ENCODE data around the gene NT5DC4.

Gene NT5DC4

DNA sequence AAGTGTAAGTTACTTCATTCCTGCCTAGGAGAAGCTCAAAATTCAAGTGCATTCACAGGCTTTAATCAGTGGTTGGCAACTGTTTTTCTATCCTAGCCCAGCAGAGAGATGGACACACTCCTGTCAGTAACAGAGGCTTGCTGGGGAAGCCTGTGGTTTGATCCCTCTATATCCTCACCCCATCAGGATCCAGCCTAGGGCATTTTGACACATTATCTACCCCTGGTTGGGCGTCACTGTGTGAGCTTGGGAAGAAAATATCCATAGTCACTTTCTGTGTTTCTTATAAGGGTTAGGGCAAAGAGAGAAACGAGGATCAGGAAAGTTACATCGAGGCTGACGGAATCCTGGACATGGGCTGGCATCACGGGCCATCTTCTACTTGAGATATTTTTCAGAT lies 10.0 kb downstream of the NT5DC4 start:
- Histone ChIP-seq H3K27ac (ENCODE audit: insufficient read depth in 1 of 2, low read depth in 1 of 2, low read length in 2 of 2, poor library complexity in 1 of 2, severe bottlenecking in 2 of 2) (no peak overlapping the region), H3K4me1 (ENCODE audit: control extremely low read depth in 1 of 4, control insufficient read depth in 4 of 4, insufficient read depth in 4 of 4, low read length in 3 of 4) (peaks cover 0 to 32% (median 19%) of the 10 kb centered on the region in 4 experiments), H3K36me3 (ENCODE audit: control insufficient read depth in 4 of 4, insufficient read depth in 4 of 4, low read length in 3 of 4) (no peaks in the 10 kb centered on the region), H3K4me3 (ENCODE audit: control insufficient read depth in 1 of 7, extremely low read depth in 1 of 7, insufficient read depth in 4 of 7, low read depth in 2 of 7, low read length in 6 of 7) (no peak overlapping the region), H3K9me3 (ENCODE audit: control extremely low read depth in 1 of 5, control insufficient read depth in 4 of 5, insufficient read depth in 2 of 5, low read depth in 1 of 5, low read length in 4 of 5) (no peaks in the 10 kb centered on the region), H3K27me3 (replicated peaks in 2 of 5; ENCODE audit: control insufficient read depth in 4 of 5, insufficient read depth in 5 of 5, low read length in 4 of 5) (no peaks in the 10 kb centered on the region)
- no peak for DNase-seq
- ChIA-PET POLR2A (no interaction called here), CTCF (interaction anchor here (0.9 to 11.5 kb wide), 10 partner anchors 11 to 211 kb away, joined by 3 to 275 read pairs (median 83); partner anchors contain the start of gene SLC20A1)
- WGBS (ENCODE audit: insufficient coverage), result 95% methylated on average over 3 of the region's 5 CpGs

DNA sequence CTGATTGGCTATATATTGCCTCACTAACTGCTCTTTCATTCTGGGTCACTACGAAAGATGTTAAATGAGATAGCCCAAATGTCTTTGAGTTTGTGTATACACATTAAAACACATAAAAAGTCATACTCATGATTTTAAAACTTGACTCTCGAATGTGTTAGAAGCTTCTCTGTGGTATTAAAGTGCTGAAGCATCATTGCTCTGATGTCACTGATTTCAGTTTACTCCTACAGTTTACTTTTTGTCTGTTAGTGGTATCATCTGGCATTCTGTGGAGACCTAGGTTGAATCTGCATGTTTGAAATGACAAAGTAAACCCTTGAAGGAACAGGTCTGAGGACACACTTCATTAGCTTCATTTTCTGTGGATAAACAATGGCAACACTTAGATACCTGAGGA lies 10.7 kb downstream of the NT5DC4 start:
- no peaks in the 10 kb centered on the region for H3K36me3 ChIP-seq (ENCODE audit: control insufficient read depth in 4 of 4, insufficient read depth in 4 of 4, low read length in 3 of 4)
- H3K27me3 ChIP-seq (replicated peaks in 2 of 5; ENCODE audit: control insufficient read depth in 4 of 5, insufficient read depth in 5 of 5, low read length in 4 of 5), result no peaks in the 10 kb centered on the region
- no peak for DNase-seq
- ChIA-PET POLR2A (interaction anchor here (0.8 kb wide), 1 partner anchor 105 kb away, joined by 3 read pairs; no protein-coding TSS in a partner anchor), CTCF (interaction anchor here (0.9 to 11.5 kb wide), 5 partner anchors 11 to 210 kb away, joined by 3 to 275 read pairs (median 38); no protein-coding TSS in a partner anchor)
- H3K4me1 ChIP-seq (ENCODE audit: control extremely low read depth in 1 of 4, control insufficient read depth in 4 of 4, insufficient read depth in 4 of 4, low read length in 3 of 4), result peaks cover 0 to 27% (median 16%) of the 10 kb centered on the region in 4 experiments
- no CpG with 5 or more reads among the region's 2 CpGs for WGBS (ENCODE audit: insufficient coverage)
- H3K27ac ChIP-seq (ENCODE audit: insufficient read depth in 1 of 2, low read depth in 1 of 2, low read length in 2 of 2, poor library complexity in 1 of 2, severe bottlenecking in 2 of 2), result no peak overlapping the region
- H3K4me3 ChIP-seq (ENCODE audit: control insufficient read depth in 1 of 7, extremely low read depth in 1 of 7, insufficient read depth in 4 of 7, low read depth in 2 of 7, low read length in 6 of 7), result no peak overlapping the region
- H3K9me3 ChIP-seq (ENCODE audit: control extremely low read depth in 1 of 5, control insufficient read depth in 4 of 5, insufficient read depth in 2 of 5, low read depth in 1 of 5, low read length in 4 of 5), result no peaks in the 10 kb centered on the region

DNA sequence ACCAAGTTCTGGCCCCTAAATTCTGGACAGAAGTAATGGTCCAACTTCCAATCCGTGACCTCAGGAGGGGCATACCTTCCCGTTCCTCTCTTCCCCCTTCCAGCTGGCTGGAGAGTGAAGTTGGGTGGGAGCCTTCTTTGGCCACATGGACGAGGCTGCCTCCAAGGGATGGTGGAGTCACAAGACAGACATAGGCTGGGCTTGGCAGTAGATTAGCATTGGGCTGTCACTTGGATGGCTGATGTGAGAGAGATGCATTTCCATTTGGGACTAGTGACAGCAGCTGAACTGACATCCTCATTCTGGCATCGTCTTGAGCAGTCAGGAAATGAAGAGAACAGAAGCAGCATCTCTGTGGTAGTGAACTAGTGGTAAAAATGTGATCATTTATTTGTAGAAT lies 12.6 kb downstream of the NT5DC4 start:
- H3K36me3 ChIP-seq (ENCODE audit: control insufficient read depth in 4 of 4, insufficient read depth in 4 of 4, low read length in 3 of 4), result peaks cover 0 to 8% (median 3%) of the 10 kb centered on the region in 4 experiments
- no peaks in the 10 kb centered on the region for H3K9me3 ChIP-seq (ENCODE audit: control extremely low read depth in 1 of 5, control insufficient read depth in 4 of 5, insufficient read depth in 2 of 5, low read depth in 1 of 5, low read length in 4 of 5)
- peaks cover 0 to 15% (median 9%) of the 10 kb centered on the region in 4 experiments for H3K4me1 ChIP-seq (ENCODE audit: control extremely low read depth in 1 of 4, control insufficient read depth in 4 of 4, insufficient read depth in 4 of 4, low read length in 3 of 4)
- no peaks in the 10 kb centered on the region for H3K27me3 ChIP-seq (replicated peaks in 2 of 5; ENCODE audit: control insufficient read depth in 4 of 5, insufficient read depth in 5 of 5, low read length in 4 of 5)
- DNase-seq, result no peak
- H3K27ac ChIP-seq (ENCODE audit: insufficient read depth in 1 of 2, low read depth in 1 of 2, low read length in 2 of 2, poor library complexity in 1 of 2, severe bottlenecking in 2 of 2), result no peak overlapping the region
- CTCF ChIA-PET, result interaction anchor here (0.7 to 1.4 kb wide), 4 partner anchors 15 to 108 kb away, joined by 3 read pairs; no protein-coding TSS in a partner anchor
- H3K4me3 ChIP-seq (ENCODE audit: control insufficient read depth in 1 of 7, extremely low read depth in 1 of 7, insufficient read depth in 4 of 7, low read depth in 2 of 7, low read length in 6 of 7), result no peak overlapping the region
- POLR2A ChIA-PET, result interaction anchor here (0.5 kb wide), 1 partner anchor 106 kb away, joined by 3 read pairs; no protein-coding TSS in a partner anchor
- 50% methylated on average over 2 of the region's 4 CpGs for WGBS (ENCODE audit: insufficient coverage)

DNA sequence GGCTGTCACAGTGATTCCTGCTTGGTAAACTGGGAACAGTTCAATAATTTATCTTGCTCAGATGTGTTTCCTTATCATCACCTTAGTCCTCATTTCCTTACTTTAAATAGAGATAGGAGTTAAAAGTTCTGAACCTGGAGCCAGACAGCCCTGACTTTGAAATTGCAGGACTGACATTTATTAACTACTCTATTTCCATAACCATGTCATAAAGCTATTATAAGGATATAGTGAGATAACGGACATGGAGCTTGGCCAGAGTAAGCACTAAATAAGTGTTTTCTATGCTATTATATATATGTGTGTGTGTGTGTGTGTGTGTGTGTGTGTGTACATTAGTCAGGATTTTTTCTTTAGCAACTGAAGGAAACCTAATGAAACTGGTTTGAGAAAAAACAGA lies 13.1 kb downstream of the NT5DC4 start:
- Histone ChIP-seq H3K36me3 (ENCODE audit: control insufficient read depth in 4 of 4, insufficient read depth in 4 of 4, low read length in 3 of 4) (peaks cover 0 to 12% (median 5%) of the 10 kb centered on the region in 4 experiments), H3K27me3 (replicated peaks in 2 of 5; ENCODE audit: control insufficient read depth in 4 of 5, insufficient read depth in 5 of 5, low read length in 4 of 5) (no peaks in the 10 kb centered on the region), H3K4me3 (ENCODE audit: control insufficient read depth in 1 of 7, extremely low read depth in 1 of 7, insufficient read depth in 4 of 7, low read depth in 2 of 7, low read length in 6 of 7) (no peak overlapping the region), H3K27ac (ENCODE audit: insufficient read depth in 1 of 2, low read depth in 1 of 2, low read length in 2 of 2, poor library complexity in 1 of 2, severe bottlenecking in 2 of 2) (no peak overlapping the region), H3K9me3 (ENCODE audit: control extremely low read depth in 1 of 5, control insufficient read depth in 4 of 5, insufficient read depth in 2 of 5, low read depth in 1 of 5, low read length in 4 of 5) (no peaks in the 10 kb centered on the region), H3K4me1 (ENCODE audit: control extremely low read depth in 1 of 4, control insufficient read depth in 4 of 4, insufficient read depth in 4 of 4, low read length in 3 of 4) (peaks cover 0 to 11% (median 5%) of the 10 kb centered on the region in 4 experiments)
- WGBS (ENCODE audit: insufficient coverage), result no CpG with 5 or more reads among the region's 1 CpG
- ChIA-PET CTCF (interaction anchor here (0.9 to 2.0 kb wide), 5 partner anchors 8 to 208 kb away, joined by 3 to 5 read pairs (median 3); no protein-coding TSS in a partner anchor), POLR2A (interaction anchor here (0.5 kb wide), 1 partner anchor 105 kb away, joined by 3 read pairs; no protein-coding TSS in a partner anchor)
- DNase-seq, result no peak

DNA sequence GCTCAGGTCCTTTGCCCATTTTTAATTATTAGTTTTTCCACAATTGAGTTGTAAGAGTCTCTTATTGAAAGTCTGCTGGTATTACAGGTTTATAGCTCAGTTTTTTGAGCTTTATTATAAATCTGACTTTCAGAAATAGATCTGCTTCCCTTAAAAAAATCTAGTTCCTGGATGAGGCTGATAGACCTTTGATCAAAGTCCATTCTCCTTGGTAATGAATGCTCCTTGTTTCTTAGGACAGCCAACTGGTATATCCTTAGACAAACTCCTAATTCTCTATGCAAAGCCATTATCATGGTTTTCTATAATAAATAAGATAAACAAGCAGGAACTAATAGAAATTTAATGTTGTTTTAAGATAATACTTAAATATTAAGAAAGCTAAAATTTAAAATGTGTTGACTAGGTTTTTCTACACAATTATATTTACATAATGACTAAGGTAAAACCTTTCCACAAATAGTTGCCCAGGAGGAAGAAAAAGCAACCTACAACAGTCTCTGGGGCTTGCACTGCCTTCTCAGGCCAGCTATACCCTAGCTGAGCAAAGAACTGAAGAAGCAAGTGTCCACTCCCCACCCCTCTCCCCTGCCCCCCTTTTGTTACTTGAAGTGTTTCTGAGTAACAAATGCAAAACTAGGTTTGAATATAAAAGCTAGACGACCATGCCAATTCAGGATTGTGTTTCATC lies 16.9 kb downstream of the NT5DC4 start:
- H3K4me1 ChIP-seq (ENCODE audit: control extremely low read depth in 1 of 4, control insufficient read depth in 4 of 4, insufficient read depth in 4 of 4, low read length in 3 of 4), result peaks cover 0 to 4% (median 0%) of the 10 kb centered on the region in 4 experiments
- ChIA-PET POLR2A (no interaction called here), CTCF (interaction anchor here (1.0 to 5.2 kb wide), 6 partner anchors 11 to 205 kb away, joined by 3 to 39 read pairs (median 6); no protein-coding TSS in a partner anchor)
- H3K36me3 ChIP-seq (ENCODE audit: control insufficient read depth in 4 of 4, insufficient read depth in 4 of 4, low read length in 3 of 4), result peaks cover 17 to 46% (median 29%) of the 10 kb centered on the region in 4 experiments
- WGBS (ENCODE audit: insufficient coverage), result 100% methylated on average over 1 of the region's 1 CpG
- no peak for DNase-seq
- no peaks in the 10 kb centered on the region for H3K9me3 ChIP-seq (ENCODE audit: control extremely low read depth in 1 of 5, control insufficient read depth in 4 of 5, insufficient read depth in 2 of 5, low read depth in 1 of 5, low read length in 4 of 5)
- no peaks in the 10 kb centered on the region for H3K27me3 ChIP-seq (replicated peaks in 2 of 5; ENCODE audit: control insufficient read depth in 4 of 5, insufficient read depth in 5 of 5, low read length in 4 of 5)
- no peak overlapping the region for H3K4me3 ChIP-seq (ENCODE audit: control insufficient read depth in 1 of 7, extremely low read depth in 1 of 7, insufficient read depth in 4 of 7, low read depth in 2 of 7, low read length in 6 of 7)
- no peak overlapping the region for H3K27ac ChIP-seq (ENCODE audit: insufficient read depth in 1 of 2, low read depth in 1 of 2, low read length in 2 of 2, poor library complexity in 1 of 2, severe bottlenecking in 2 of 2)

DNA sequence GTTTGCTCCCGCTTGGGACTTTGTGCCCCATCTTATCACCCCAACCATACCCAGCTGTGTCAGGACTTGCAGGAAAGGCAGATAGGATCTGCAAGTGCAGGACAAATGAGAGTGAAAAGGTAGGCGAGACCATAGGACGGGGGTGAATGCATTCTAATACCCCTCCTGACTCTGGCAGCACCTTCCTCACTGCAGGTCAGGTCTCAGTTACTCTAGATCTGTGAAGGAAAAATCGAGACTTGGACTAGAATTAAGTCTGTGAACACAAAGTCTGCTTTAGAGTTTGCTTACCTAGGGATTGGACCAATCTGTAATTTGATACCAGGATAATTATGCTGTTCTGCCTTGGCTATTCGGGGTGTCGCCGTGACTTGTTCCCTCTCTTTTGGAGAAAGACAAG lies 19.7 kb downstream of the NT5DC4 start:
- CTCF ChIA-PET, result interaction anchor here (1.4 to 7.2 kb wide), 5 partner anchors 8 to 201 kb away, joined by 4 to 57 read pairs (median 39); no protein-coding TSS in a partner anchor
- no peak for DNase-seq
- no peaks in the 10 kb centered on the region for H3K27me3 ChIP-seq (replicated peaks in 2 of 5; ENCODE audit: control insufficient read depth in 4 of 5, insufficient read depth in 5 of 5, low read length in 4 of 5)
- H3K27ac ChIP-seq (ENCODE audit: insufficient read depth in 1 of 2, low read depth in 1 of 2, low read length in 2 of 2, poor library complexity in 1 of 2, severe bottlenecking in 2 of 2), result no peak overlapping the region
- WGBS (ENCODE audit: insufficient coverage), result 94% methylated on average over 2 of the region's 7 CpGs
- no peak overlapping the region for H3K4me3 ChIP-seq (ENCODE audit: control insufficient read depth in 1 of 7, extremely low read depth in 1 of 7, insufficient read depth in 4 of 7, low read depth in 2 of 7, low read length in 6 of 7)
- no peaks in the 10 kb centered on the region for H3K9me3 ChIP-seq (ENCODE audit: control extremely low read depth in 1 of 5, control insufficient read depth in 4 of 5, insufficient read depth in 2 of 5, low read depth in 1 of 5, low read length in 4 of 5)
- H3K4me1 ChIP-seq (ENCODE audit: control extremely low read depth in 1 of 4, control insufficient read depth in 4 of 4, insufficient read depth in 4 of 4, low read length in 3 of 4), result peaks cover 0 to 4% (median 0%) of the 10 kb centered on the region in 4 experiments
- POLR2A ChIA-PET, result no interaction called here
- H3K36me3 ChIP-seq (ENCODE audit: control insufficient read depth in 4 of 4, insufficient read depth in 4 of 4, low read length in 3 of 4), result peaks cover 21 to 59% (median 35%) of the 10 kb centered on the region in 4 experiments
